Fibroblast of lung (primary cell): Measurements from ENCODE around the gene STXBP5. TPM values are rescaled to one million over a fixed set of nuclear protein-coding genes. Genes with fewer than 3 reads are reported as not detected.

Experiments
- DNase-seq, 2 donors: peaks; one replicate each; pipeline versions ENCODE4 v3.0.0 to v3.0.0-alpha.2; 2010; ENCODE audit warnings: low read depth in 2 of 2
- H2AFZ ChIP-seq: 2 replicates; pipeline ENCODE4 v1.5.1; 2012; ENCODE audit warnings: low read length, control low read depth, inconsistent platforms
- H3K27ac ChIP-seq: 2 replicates; pipeline ENCODE4 v1.5.1; 2011; ENCODE audit warnings: low read length, control low read depth; ENCODE audit not compliant: insufficient read depth
- H3K27me3 ChIP-seq: 2 replicates; pipeline ENCODE4 v1.5.1; 2011; ENCODE audit warnings: mild to moderate bottlenecking, low read length; ENCODE audit not compliant: control insufficient read depth, insufficient read depth
- H3K36me3 ChIP-seq: 2 replicates; pipeline ENCODE4 v1.5.1; 2011; ENCODE audit warnings: low read length; ENCODE audit not compliant: control insufficient read depth, insufficient read depth
- H3K4me1 ChIP-seq: 2 replicates; pipeline ENCODE4 v1.5.1; 2011; ENCODE audit warnings: low read length; ENCODE audit not compliant: control insufficient read depth, insufficient read depth; ENCODE audit errors: extremely low read depth
- H3K4me2 ChIP-seq: 2 replicates; pipeline ENCODE4 v1.5.1; 2011; ENCODE audit warnings: low read length, control low read depth; ENCODE audit not compliant: insufficient read depth; ENCODE audit errors: extremely low read depth
- H3K4me3 ChIP-seq, 4 experiments: fragments of 200-600 bp in 1 of 4; sonication (generic) in 1 of 4; replicated peaks in 1 of 4; 2 replicates each; pipeline ENCODE4 v1.5.1; 2011 to 2016; ENCODE audit warnings: low read length in 4 of 4, low read depth in 3 of 4, mild to moderate bottlenecking in 3 of 4, control low read depth in 2 of 4, inconsistent platforms in 1 of 4, mixed read lengths in 1 of 4; ENCODE audit not compliant: insufficient read depth in 1 of 4; ENCODE audit errors: control extremely low read depth in 1 of 4
- H3K79me2 ChIP-seq: 2 replicates; pipeline ENCODE4 v1.5.1; 2012; ENCODE audit warnings: mild to moderate bottlenecking, low read length, inconsistent platforms; ENCODE audit not compliant: control insufficient read depth, insufficient read depth
- H3K9ac ChIP-seq: 2 replicates; pipeline ENCODE4 v1.5.1; 2011; ENCODE audit warnings: mild to moderate bottlenecking, low read length, control low read depth; ENCODE audit not compliant: insufficient read depth
- H3K9me3 ChIP-seq: 2 replicates; pipeline ENCODE4 v1.5.1; 2012; ENCODE audit warnings: low read depth, low read length; ENCODE audit not compliant: control insufficient read depth, insufficient read depth
- H4K20me1 ChIP-seq: 2 replicates; pipeline ENCODE4 v1.5.1; 2011; ENCODE audit warnings: low read length; ENCODE audit not compliant: control insufficient read depth, insufficient read depth; ENCODE audit errors: extremely low read depth
- CTCF ChIP-seq, 2 donors: IDR thresholded peaks in 1 of 2; conservative IDR thresholded peaks in 1 of 2; 1 replicate in 1 of 2; 2 replicates in 1 of 2; pipeline ENCODE4 v1.5.1; 2011 to 2012; ENCODE audit warnings: low read length in 2 of 2, control low read depth in 1 of 2, inconsistent platforms in 1 of 2, low read depth in 1 of 2, mild to moderate bottlenecking in 1 of 2
- EZH2 ChIP-seq: IDR thresholded peaks from 2 replicates; pipeline ENCODE4 v1.5.1; 2012; ENCODE audit warnings: low read length, control low read depth, mild to moderate bottlenecking; ENCODE audit errors: missing control alignments
- polyA plus RNA-seq, 2 donors: library from polyadenylated mRNA; depleted of rRNA in 1 of 2; stranded (reverse) in 1 of 2; unstranded in 1 of 2; fragments of >200 nt; gene quantifications; 2 replicates each; pipeline ENCODE4 v1.2.1, GENCODE V29; 2011 to 2012; ENCODE audit warnings: missing spikeins in 1 of 2
- total RNA-seq: library from RNA; depleted of rRNA; stranded (reverse); fragments of >200 nt; gene quantifications from 2 replicates; pipeline ENCODE4 v1.2.1, GENCODE V29; 2014

STXBP5 gene
- total and polyA plus RNA-seq, 2 donors (not counting 1 experiment from before 2014, with no cell fraction given): 27.6 to 90.7 TPM

GRCh38 chr6:147223736-147224135, 19.5 kb downstream of the STXBP5 start:
- no peaks in the 10 kb centered on the region for H3K27me3 ChIP-seq
- H3K36me3 ChIP-seq: peaks cover 1% of the 10 kb centered on the region
- no peaks in the 10 kb centered on the region for H4K20me1 ChIP-seq
- H2AFZ ChIP-seq: no peak overlapping the region
- no peaks in the 10 kb centered on the region for H3K4me1 ChIP-seq
- no peak overlapping the region for H3K4me3 ChIP-seq
- no peak for TF ChIP-seq CTCF (conservative IDR thresholded peaks at IDR 0.05 in 1 of 2, IDR thresholded peaks at IDR 0.05 in 1 of 2; ENCODE audit: low read depth in 1 of 2, low read length in 2 of 2)
- TF ChIP-seq EZH2: no peak
- no peak overlapping the region for H3K4me2 ChIP-seq
- H3K27ac ChIP-seq: no peak overlapping the region
- H3K79me2 ChIP-seq: peaks cover 40% of the 10 kb centered on the region
- H3K9me3 ChIP-seq: no peaks in the 10 kb centered on the region
- peak in 1 of 2 donors; percentile 49 for DNase-seq
- no peak overlapping the region for H3K9ac ChIP-seq

- Histone ChIP-seq H3K79me2 (peaks cover 36% of the 10 kb centered on the region), H4K20me1 (no peaks in the 10 kb centered on the region), H3K4me3 (no peak overlapping the region), H3K9me3 (no peaks in the 10 kb centered on the region), H3K4me2 (no peak overlapping the region), H3K27ac (no peak overlapping the region), H2AFZ (no peak overlapping the region), H3K27me3 (no peaks in the 10 kb centered on the region), H3K36me3 (no peaks in the 10 kb centered on the region), H3K9ac (no peak overlapping the region), H3K4me1 (no peaks in the 10 kb centered on the region)
- TF ChIP-seq EZH2 (no peak), CTCF (conservative IDR thresholded peaks at IDR 0.05 in 1 of 2, IDR thresholded peaks at IDR 0.05 in 1 of 2; ENCODE audit: low read depth in 1 of 2, low read length in 2 of 2) (no peak)
- no peak for DNase-seq
These were observed 22.0 kb downstream of the STXBP5 start for GRCh38 chr6:147226163-147226724.

GRCh38 chr6:147226877-147227276, 22.7 kb downstream of the STXBP5 start:
- Histone ChIP-seq H3K27ac (no peak overlapping the region), H4K20me1 (no peaks in the 10 kb centered on the region), H3K9ac (no peak overlapping the region), H3K27me3 (no peaks in the 10 kb centered on the region), H2AFZ (no peak overlapping the region), H3K4me3 (no peak overlapping the region), H3K9me3 (no peaks in the 10 kb centered on the region), H3K4me2 (no peak overlapping the region), H3K79me2 (peaks cover 33% of the 10 kb centered on the region), H3K36me3 (no peaks in the 10 kb centered on the region), H3K4me1 (no peaks in the 10 kb centered on the region)
- TF ChIP-seq EZH2 (no peak), CTCF (conservative IDR thresholded peaks at IDR 0.05 in 1 of 2, IDR thresholded peaks at IDR 0.05 in 1 of 2; ENCODE audit: low read depth in 1 of 2, low read length in 2 of 2) (no peak)
- no peak for DNase-seq
